Activated T-cell treated with anti-CD3 and anti-CD28 coated beads, Interleukin-2, amount 50 U/mL, for 4 hours (primary cell): ENCODE data around the gene EFTUD2. TPM values are rescaled to one million over a fixed set of nuclear protein-coding genes. Genes with fewer than 3 reads are reported as not detected.
"Not testable (repeated sequence)": the region's sequence is repeated elsewhere in the genome, so short reads cannot be mapped to it uniquely, and the experiment has no call there.

ENCODE experiments used
- ATAC-seq, 2 donors: fragments of 200-7000 bp; cut with Tn5 transposase; one replicate each; pipeline ENCODE4 v1.10.0; 2021
- DNase-seq: peaks from one replicate; pipeline ENCODE4 v3.0.0-alpha.2; 2020
- H3K27me3 Mint-ChIP-seq: one replicate; pipeline ENCODE4 v1.8.0; 2021; ENCODE audit warnings: low read depth, mixed read lengths
- H3K36me3 Mint-ChIP-seq: one replicate; pipeline ENCODE4 v1.8.0; 2022; ENCODE audit warnings: mixed read lengths; ENCODE audit not compliant: insufficient read depth
- H3K4me1 Mint-ChIP-seq: one replicate; pipeline ENCODE4 v1.8.0; 2021; ENCODE audit warnings: low read depth, mixed read lengths
- H3K4me3 Mint-ChIP-seq: one replicate; pipeline ENCODE4 v1.8.0; 2021; ENCODE audit warnings: mild to moderate bottlenecking, moderate library complexity, mixed read lengths
- H3K9me3 Mint-ChIP-seq: one replicate; pipeline ENCODE4 v1.8.0; 2021; ENCODE audit warnings: mixed read lengths
- total RNA-seq, 3 donors: library from RNA; stranded (reverse); gene quantifications; one replicate each; pipeline ENCODE4 v1.2.1, GENCODE V29; 2021

EFTUD2 gene
- total RNA-seq, 3 donors from 2014 or later = 257 to 303 (median 269) TPM

- no peak overlapping the region for H3K4me3 Mint-ChIP-seq
- H3K36me3 Mint-ChIP-seq = peaks cover 2% of the 10 kb centered on the region
- H3K9me3 Mint-ChIP-seq = no peaks in the 10 kb centered on the region
- ATAC-seq (no peak), DNase-seq (no peak)
- H3K27me3 Mint-ChIP-seq = no peaks in the 10 kb centered on the region
- peaks cover 2% of the 10 kb centered on the region for H3K4me1 Mint-ChIP-seq
Observed at GRCh38 chr17:44844390-44844830, 54.8 kb downstream of the EFTUD2 start.

GRCh38 chr17:44842748-44843147 is 56.5 kb downstream of the EFTUD2 start:
- Mint-ChIP-seq H3K27me3 (no peaks in the 10 kb centered on the region), H3K4me3 (no peak overlapping the region), H3K4me1 (peaks cover 2% of the 10 kb centered on the region), H3K9me3 (no peaks in the 10 kb centered on the region), H3K36me3 (no peaks in the 10 kb centered on the region)
- ATAC-seq (no peak), DNase-seq (no peak)

GRCh38 chr17:44840936-44841335 is 58.3 kb downstream of the EFTUD2 start:
- ATAC-seq = no peak
- no peaks in the 10 kb centered on the region for H3K36me3 Mint-ChIP-seq
- peaks cover 2% of the 10 kb centered on the region for H3K4me1 Mint-ChIP-seq
- H3K27me3 Mint-ChIP-seq = no peaks in the 10 kb centered on the region
- H3K4me3 Mint-ChIP-seq = no peak overlapping the region
- no peaks in the 10 kb centered on the region for H3K9me3 Mint-ChIP-seq
- DNase-seq = no peak

- ATAC-seq (no peak), DNase-seq (no peak)
- Mint-ChIP-seq H3K36me3 (no peaks in the 10 kb centered on the region), H3K4me1 (peaks cover 2% of the 10 kb centered on the region), H3K9me3 (no peaks in the 10 kb centered on the region), H3K27me3 (peaks cover 3% of the 10 kb centered on the region), H3K4me3 (no peak overlapping the region)
Observed at GRCh38 chr17:44840274-44840673, 59.0 kb downstream of the EFTUD2 start.

- H3K4me3 Mint-ChIP-seq = no peak overlapping the region
- ATAC-seq = no peak
Observed at GRCh38 chr17:44837196-44837595, 62.0 kb downstream of the EFTUD2 start.

GRCh38 chr17:44832805-44833204 is 66.4 kb downstream of the EFTUD2 start:
- Mint-ChIP-seq H3K4me1 (peaks cover 13% of the 10 kb centered on the region), H3K9me3 (no peaks in the 10 kb centered on the region), H3K36me3 (no peaks in the 10 kb centered on the region), H3K27me3 (peaks cover 46% of the 10 kb centered on the region), H3K4me3 (no peak overlapping the region)
- ATAC-seq (no peak), DNase-seq (no peak)

More at GRCh38 chr17:44837196-44837595, 62.0 kb downstream of the EFTUD2 start:
- no peaks in the 10 kb centered on the region for H3K36me3 Mint-ChIP-seq
- H3K9me3 Mint-ChIP-seq = no peaks in the 10 kb centered on the region
- no peak for DNase-seq
- H3K4me1 Mint-ChIP-seq = peaks cover 2% of the 10 kb centered on the region
- H3K27me3 Mint-ChIP-seq = peaks cover 21% of the 10 kb centered on the region

GRCh38 chr17:44831371-44831770 is 67.9 kb downstream of the EFTUD2 start:
- Mint-ChIP-seq H3K4me3 (no peak overlapping the region), H3K4me1 (peaks cover 13% of the 10 kb centered on the region), H3K36me3 (no peaks in the 10 kb centered on the region), H3K27me3 (peaks cover 57% of the 10 kb centered on the region), H3K9me3 (no peaks in the 10 kb centered on the region)
- no peak for DNase-seq
- ATAC-seq = no peak

GRCh38 chr17:44830359-44831288 is 68.6 kb downstream of the EFTUD2 start:
- no peaks in the 10 kb centered on the region for H3K36me3 Mint-ChIP-seq
- DNase-seq (no peak), ATAC-seq (peak; percentile 38 to 56)
- peaks cover 13% of the 10 kb centered on the region for H3K4me1 Mint-ChIP-seq
- peak overlapping the region; percentile 75 for H3K4me3 Mint-ChIP-seq
- H3K9me3 Mint-ChIP-seq = no peaks in the 10 kb centered on the region
- H3K27me3 Mint-ChIP-seq = peaks cover 62% of the 10 kb centered on the region

GRCh38 chr17:44829523-44830358 is 69.5 kb downstream of the EFTUD2 start, which contains the start of gene GJC1:
Gene GJC1, minus strand, starts transcription at chr17:44830287. Its CDS starts 24,470 bp downstream, at chr17:44805817.
- Mint-ChIP-seq H3K4me1 (peaks cover 13% of the 10 kb centered on the region), H3K4me3 (peak within 1 kb of the TSS; percentile 75), H3K9me3 (no peaks in the 10 kb centered on the region), H3K27me3 (peaks cover 60% of the 10 kb centered on the region), H3K36me3 (no peaks in the 10 kb centered on the region)
- ATAC-seq (peak; percentile 67 to 70), DNase-seq (peak; percentile 21)

- H3K36me3 Mint-ChIP-seq = no peaks in the 10 kb centered on the region
- DNase-seq (no peak), ATAC-seq (peak in 1 of 2 donors; percentile 7)
- peaks cover 13% of the 10 kb centered on the region for H3K4me1 Mint-ChIP-seq
- no peaks in the 10 kb centered on the region for H3K9me3 Mint-ChIP-seq
- H3K4me3 Mint-ChIP-seq = peak overlapping the region; percentile 65
- H3K27me3 Mint-ChIP-seq = peaks cover 62% of the 10 kb centered on the region
Observed at GRCh38 chr17:44828919-44829522, 70.2 kb downstream of the EFTUD2 start.

GRCh38 chr17:44827863-44828262 is 71.4 kb downstream of the EFTUD2 start:
- Mint-ChIP-seq H3K4me1 (peaks cover 13% of the 10 kb centered on the region), H3K9me3 (no peaks in the 10 kb centered on the region), H3K27me3 (peaks cover 62% of the 10 kb centered on the region), H3K4me3 (no peak overlapping the region), H3K36me3 (no peaks in the 10 kb centered on the region)
- DNase-seq (no peak), ATAC-seq (no peak)

GRCh38 chr17:44826123-44826790 is 73.0 kb downstream of the EFTUD2 start:
- Mint-ChIP-seq H3K36me3 (no peaks in the 10 kb centered on the region), H3K4me3 (no peak overlapping the region), H3K27me3 (peaks cover 49% of the 10 kb centered on the region), H3K9me3 (no peaks in the 10 kb centered on the region), H3K4me1 (peaks cover 13% of the 10 kb centered on the region)
- ATAC-seq (no peak), DNase-seq (no peak)

- peaks cover 47% of the 10 kb centered on the region for H3K27me3 Mint-ChIP-seq
- not testable (repeated sequence) for H3K4me1 Mint-ChIP-seq, H3K36me3 Mint-ChIP-seq, ATAC-seq, H3K9me3 Mint-ChIP-seq, DNase-seq, H3K4me3 Mint-ChIP-seq
Observed at GRCh38 chr17:44825236-44825635, 74.0 kb downstream of the EFTUD2 start.
